SK-N-MC (cell line): ENCODE measurements around the gene RACGAP1.
"Not testable (repeated sequence)": the region's sequence is repeated elsewhere in the genome, so short reads cannot be mapped to it uniquely, and the experiment has no call there.

Experiments used
- DNase-seq: peaks from one replicate; pipeline ENCODE4 v3.0.0-alpha.2; 2011; ENCODE audit warnings: low read depth, low spot score
- H3K27ac ChIP-seq: fragments of 200-600 bp; sonication (generic); 2 replicates; pipeline ENCODE4 v1.5.1; 2016; ENCODE audit warnings: mixed run types
- H3K36me3 ChIP-seq: fragments of 200-600 bp; sonication (generic); 2 replicates; pipeline ENCODE4 v1.6.1; 2017; ENCODE audit warnings: antibody characterized with exemption, low read length, mixed read lengths; ENCODE audit not compliant: insufficient read depth
- H3K4me3 ChIP-seq: fragments of 200-600 bp; sonication (generic); 2 replicates; pipeline ENCODE4 v1.5.1; 2016
- H3K9ac ChIP-seq: fragments of 200-600 bp; sonication (generic); 2 replicates; pipeline ENCODE4 v1.8.0; 2017; ENCODE audit warnings: mixed run types, mixed read lengths; ENCODE audit not compliant: insufficient read length
- H3K9me3 ChIP-seq: fragments of 200-600 bp; sonication (generic); 2 replicates; pipeline ENCODE4 v1.6.1; 2017; ENCODE audit warnings: low read depth, mild to moderate bottlenecking, antibody characterized with exemption, low read length, moderate library complexity, mixed read lengths
- EZH2 ChIP-seq: fragments of 200-600 bp; sonication (generic); IDR thresholded peaks from one replicate; pipeline ENCODE4 v1.6.1; 2017; ENCODE audit warnings: antibody characterized with exemption
- FOXP2 ChIP-seq: optimal IDR thresholded peaks from 2 replicates; pipeline ENCODE3; 2011; ENCODE audit warnings: mild to moderate bottlenecking, moderate library complexity; ENCODE audit not compliant: insufficient read depth; ENCODE audit errors: extremely low read length, control extremely low read depth
- POLR2AphosphoS5 ChIP-seq: IDR thresholded peaks from 2 replicates; pipeline ENCODE4 v1.6.1; 2012; ENCODE audit warnings: mild to moderate bottlenecking, low read depth, low read length, borderline replicate concordance

The RACGAP1 gene

DNA sequence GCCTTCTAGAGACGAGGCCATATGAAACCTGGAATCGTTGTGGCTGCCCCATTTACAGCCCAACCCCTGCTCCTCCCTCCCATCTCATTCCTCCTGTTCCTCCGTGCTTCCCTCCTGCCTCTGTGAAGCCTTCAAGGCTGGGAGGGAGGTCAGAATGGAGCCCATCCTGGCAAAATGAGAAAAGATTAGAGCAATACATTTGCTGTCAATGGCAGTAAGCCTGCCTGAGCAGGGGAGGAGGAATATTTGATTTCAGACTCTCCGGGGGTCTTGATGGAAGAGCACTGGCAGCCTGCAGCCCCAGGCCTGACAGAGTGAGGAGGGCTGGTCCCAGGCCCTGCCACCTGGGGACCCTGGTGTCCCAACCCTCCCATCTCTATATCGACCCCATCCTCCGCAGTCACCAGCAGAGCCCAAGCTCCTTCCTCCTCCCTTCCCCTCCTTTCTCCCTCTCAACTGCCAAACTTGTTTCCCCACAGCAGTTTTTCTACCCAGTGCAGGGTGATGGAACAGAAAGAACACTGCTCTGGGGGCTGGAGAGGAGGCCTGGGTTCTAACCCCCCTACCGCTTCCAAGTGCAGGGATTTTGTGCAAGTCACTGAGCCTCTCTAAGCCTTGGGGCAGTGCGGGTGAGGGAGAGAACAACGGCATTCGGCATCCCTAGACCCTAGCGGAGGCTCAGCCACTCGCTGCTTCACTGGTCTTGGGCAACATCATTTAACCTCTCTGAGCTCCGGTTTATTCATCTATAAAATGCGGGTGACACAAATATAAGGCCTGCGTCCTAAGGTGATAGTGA, 16.0 kb upstream of the RACGAP1 start:
- DNase-seq = no peak
- Histone ChIP-seq H3K27ac (no peak overlapping the region), H3K36me3 (no peaks in the 10 kb centered on the region), H3K4me3 (no peak overlapping the region), H3K9ac (no peak overlapping the region), H3K9me3 (no peaks in the 10 kb centered on the region)
- TF ChIP-seq FOXP2 = no peak
- TF ChIP-seq POLR2AphosphoS5 = no peak
- TF ChIP-seq EZH2 = no peak

DNA sequence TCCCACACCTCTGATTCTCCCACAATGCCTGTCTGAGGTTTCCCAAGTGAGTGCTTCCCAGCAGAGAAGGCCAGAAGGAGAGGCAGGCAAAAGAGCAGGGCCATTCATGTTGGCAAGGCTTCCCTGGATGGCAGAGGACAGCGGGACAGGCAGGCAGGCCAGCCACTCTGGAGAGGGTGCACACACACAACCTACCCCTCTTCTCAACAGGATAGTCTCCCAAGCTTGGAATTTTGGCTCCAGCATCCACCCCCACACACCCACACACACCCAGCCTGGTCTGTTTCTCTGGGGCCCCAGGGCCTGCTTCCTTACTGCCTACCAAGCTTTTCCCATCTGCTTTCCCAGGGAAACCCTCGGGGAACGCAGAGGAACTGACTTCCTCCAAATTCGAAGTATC, 15.4 kb upstream of the RACGAP1 start:
- no peak overlapping the region for H3K9ac ChIP-seq
- no peaks in the 10 kb centered on the region for H3K36me3 ChIP-seq
- no peaks in the 10 kb centered on the region for H3K9me3 ChIP-seq
- DNase-seq = no peak
- H3K4me3 ChIP-seq = no peak overlapping the region
- no peak for TF ChIP-seq FOXP2
- TF ChIP-seq EZH2 = no peak
- no peak for TF ChIP-seq POLR2AphosphoS5
- no peak overlapping the region for H3K27ac ChIP-seq

- TF ChIP-seq EZH2 = no peak
- Histone ChIP-seq H3K9ac (no peak overlapping the region), H3K36me3 (no peaks in the 10 kb centered on the region), H3K9me3 (no peaks in the 10 kb centered on the region), H3K27ac (no peak overlapping the region), H3K4me3 (no peak overlapping the region)
- DNase-seq = no peak
Measured at GRCh38 chr12:50039151-50039835, 14.0 kb upstream of the RACGAP1 start.

DNA sequence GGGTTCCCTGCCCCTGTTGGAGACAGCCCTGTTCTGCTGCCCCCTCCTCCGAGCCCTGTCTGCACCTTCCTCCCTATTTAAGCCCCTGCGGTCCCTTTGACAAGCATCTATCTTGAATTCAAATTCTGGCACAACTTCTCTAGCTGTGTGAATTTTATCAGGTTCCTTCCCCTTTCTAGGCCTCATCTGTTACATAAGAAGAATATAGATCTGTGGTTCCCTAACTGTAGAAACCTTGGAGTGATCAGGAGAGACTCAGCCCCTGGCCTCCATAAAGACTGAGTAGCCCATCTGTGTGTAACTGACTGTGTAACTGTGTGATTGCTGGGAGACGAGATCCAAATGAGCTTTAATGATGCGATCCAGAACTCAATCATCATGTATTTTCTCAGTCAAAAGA, 13.0 kb upstream of the RACGAP1 start:
- Histone ChIP-seq H3K4me3 (no peak overlapping the region), H3K9me3 (no peaks in the 10 kb centered on the region), H3K27ac (no peak overlapping the region), H3K9ac (no peak overlapping the region), H3K36me3 (no peaks in the 10 kb centered on the region)
- DNase-seq = no peak
- TF ChIP-seq EZH2 = no peak
- TF ChIP-seq POLR2AphosphoS5 = no peak
- no peak for TF ChIP-seq FOXP2

DNA sequence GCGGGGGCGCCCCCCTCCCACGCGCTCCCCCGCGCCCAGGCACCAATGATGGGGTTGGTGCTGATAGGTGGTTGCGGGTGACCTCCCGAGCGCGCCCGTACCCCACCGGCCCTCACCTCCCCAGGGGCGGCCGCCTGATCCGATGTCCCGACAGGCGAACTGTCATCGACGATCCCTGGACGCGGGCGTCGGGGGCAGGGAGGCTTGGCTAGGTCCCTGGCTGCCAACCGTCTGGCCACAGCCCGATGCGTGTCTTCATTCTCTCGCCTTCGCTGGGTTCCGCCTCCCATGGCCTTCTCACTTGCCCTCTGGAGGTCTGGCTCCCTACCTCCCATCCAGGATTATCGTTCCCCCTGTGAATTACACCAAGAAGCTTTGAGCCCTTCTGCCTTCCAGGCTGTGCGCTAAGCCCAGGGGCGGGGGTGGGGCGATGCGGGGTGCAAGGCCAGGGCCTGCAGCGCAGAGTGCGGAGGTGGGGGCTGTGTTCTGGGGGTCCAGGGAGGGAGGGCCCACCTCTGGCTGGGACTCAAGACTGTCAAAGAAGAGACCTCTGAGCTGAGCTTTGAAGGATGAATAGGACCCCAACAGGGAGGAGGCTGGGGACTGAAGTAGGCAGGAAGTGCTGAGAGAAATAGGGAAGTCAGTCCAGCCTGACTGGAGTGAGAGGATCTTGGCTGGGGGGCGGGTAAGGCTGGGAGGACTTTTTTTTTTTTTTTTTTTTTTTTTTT, 7.7 kb upstream of the RACGAP1 start:
- Histone ChIP-seq H3K27ac (no peak overlapping the region), H3K4me3 (no peak overlapping the region), H3K9me3 (no peaks in the 10 kb centered on the region), H3K9ac (no peak overlapping the region), H3K36me3 (no peaks in the 10 kb centered on the region)
- TF ChIP-seq FOXP2 (no peak), POLR2AphosphoS5 (no peak), EZH2 (no peak)
- no peak for DNase-seq

- H3K4me3 ChIP-seq = no peak overlapping the region
- H3K27ac ChIP-seq = no peak overlapping the region
- H3K9me3 ChIP-seq = no peaks in the 10 kb centered on the region
- H3K36me3 ChIP-seq = no peaks in the 10 kb centered on the region
- no peak overlapping the region for H3K9ac ChIP-seq
- TF ChIP-seq EZH2 (no peak), POLR2AphosphoS5 (no peak), FOXP2 (no peak)
- DNase-seq = no peak
Measured at GRCh38 chr12:50032515-50032853, 7.2 kb upstream of the RACGAP1 start.

DNA sequence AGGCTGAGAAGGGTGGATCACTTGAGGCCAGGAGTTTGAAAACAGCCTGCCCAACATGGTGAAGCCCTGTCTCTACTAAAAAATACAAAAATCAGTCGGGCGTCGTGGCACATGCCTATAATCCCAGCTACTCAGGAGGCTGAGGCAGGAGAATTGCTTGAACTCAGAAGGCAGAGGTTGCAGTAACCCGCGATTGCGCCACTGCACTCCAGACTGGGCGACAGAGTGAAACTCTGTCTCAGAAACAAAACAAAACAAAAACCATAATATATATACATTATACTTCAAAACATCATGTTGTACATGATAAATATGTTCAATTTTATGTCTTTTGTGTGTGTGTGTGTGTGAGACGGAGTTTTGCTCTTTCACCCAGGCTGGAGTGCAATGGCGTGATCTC, 5.2 kb upstream of the RACGAP1 start:
- DNase-seq, H3K9ac ChIP-seq, H3K36me3 ChIP-seq, H3K4me3 ChIP-seq, H3K9me3 ChIP-seq, H3K27ac ChIP-seq: not testable (repeated sequence)

DNA sequence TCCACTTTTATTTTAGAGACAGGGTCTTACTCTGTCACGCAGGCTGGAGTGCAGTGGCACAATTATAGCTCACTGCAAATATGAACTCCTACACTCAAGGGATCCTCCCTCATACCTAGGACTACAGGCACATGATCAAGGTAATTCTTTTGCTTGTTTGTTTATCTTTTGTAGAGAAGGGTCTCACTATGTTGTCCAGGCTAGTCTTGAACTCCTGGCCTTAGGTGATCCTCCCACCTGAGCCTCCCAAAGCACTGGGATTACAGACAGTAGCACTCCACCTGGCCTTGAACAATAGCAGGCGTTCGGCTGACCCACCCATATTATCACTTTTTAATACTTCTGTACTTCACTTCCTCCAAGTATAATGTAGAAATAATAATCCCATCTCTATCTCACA, 1.4 kb upstream of the RACGAP1 start:
- no peak for DNase-seq

More for the DNA sequence above, 1.4 kb upstream of the RACGAP1 start:
- H3K9me3 ChIP-seq = no peaks in the 10 kb centered on the region
- H3K27ac ChIP-seq = no peak overlapping the region
- no peak overlapping the region for H3K9ac ChIP-seq
- TF ChIP-seq POLR2AphosphoS5 (no peak), EZH2 (no peak), FOXP2 (no peak)
- no peak overlapping the region for H3K4me3 ChIP-seq
- peaks cover 11% of the 10 kb centered on the region for H3K36me3 ChIP-seq
